GM12891 (cell line): ENCODE results near the gene SPDL1.

ENCODE experiments used
- DNase-seq: peaks from one replicate; pipeline ENCODE4 v3.0.0; 2011; ENCODE audit warnings: low spot score; ENCODE audit not compliant: insufficient read length
- FAIRE-seq: peaks from 2 replicates; lab custom pipeline; 2011; peaks lifted over from hg19 to GRCh38; lab: Jason Lieb, UNC
- PAX5 ChIP-seq: IDR thresholded peaks from 2 replicates; pipeline ENCODE4 v1.6.1; 2011; ENCODE audit warnings: low read length, moderate library complexity, mild to moderate bottlenecking; ENCODE audit not compliant: insufficient read depth, severe bottlenecking
- POLR2A ChIP-seq: IDR thresholded peaks from 2 replicates; pipeline ENCODE4 v1.6.1; 2011; ENCODE audit warnings: low read depth, low read length, control low read depth
- POLR2AphosphoS5 ChIP-seq: IDR thresholded peaks from 2 replicates; pipeline ENCODE4 v1.6.1; 2011; ENCODE audit warnings: low read depth, low read length, control low read depth
- POU2F2 ChIP-seq: IDR thresholded peaks from 2 replicates; pipeline ENCODE4 v1.6.1; 2011; ENCODE audit warnings: low read depth, mild to moderate bottlenecking, control low read depth, low read length, moderate library complexity
- SPI1 ChIP-seq: IDR thresholded peaks from 2 replicates; pipeline ENCODE4 v1.6.1; 2011; ENCODE audit warnings: low read depth, low read length, control low read depth
- TAF1 ChIP-seq: IDR thresholded peaks from 2 replicates; pipeline ENCODE4 v1.6.1; 2011; ENCODE audit warnings: low read depth, low read length, control low read depth

Gene SPDL1

GRCh38 chr5:169547508-169547907 lies 36.1 kb upstream of the SPDL1 start:
- no peak for FAIRE-seq
- no peak for DNase-seq
- TF ChIP-seq POLR2A (no peak), POLR2AphosphoS5 (no peak), PAX5 (no peak), TAF1 (no peak), SPI1 (no peak), POU2F2 (no peak)

GRCh38 chr5:169548315-169548714 lies 35.3 kb upstream of the SPDL1 start:
- TF ChIP-seq SPI1: no peak
- TF ChIP-seq POU2F2: no peak
- TF ChIP-seq POLR2AphosphoS5: no peak
- no peak for TF ChIP-seq PAX5
- TF ChIP-seq TAF1: no peak
- TF ChIP-seq POLR2A: no peak
- no peak for FAIRE-seq

DNA sequence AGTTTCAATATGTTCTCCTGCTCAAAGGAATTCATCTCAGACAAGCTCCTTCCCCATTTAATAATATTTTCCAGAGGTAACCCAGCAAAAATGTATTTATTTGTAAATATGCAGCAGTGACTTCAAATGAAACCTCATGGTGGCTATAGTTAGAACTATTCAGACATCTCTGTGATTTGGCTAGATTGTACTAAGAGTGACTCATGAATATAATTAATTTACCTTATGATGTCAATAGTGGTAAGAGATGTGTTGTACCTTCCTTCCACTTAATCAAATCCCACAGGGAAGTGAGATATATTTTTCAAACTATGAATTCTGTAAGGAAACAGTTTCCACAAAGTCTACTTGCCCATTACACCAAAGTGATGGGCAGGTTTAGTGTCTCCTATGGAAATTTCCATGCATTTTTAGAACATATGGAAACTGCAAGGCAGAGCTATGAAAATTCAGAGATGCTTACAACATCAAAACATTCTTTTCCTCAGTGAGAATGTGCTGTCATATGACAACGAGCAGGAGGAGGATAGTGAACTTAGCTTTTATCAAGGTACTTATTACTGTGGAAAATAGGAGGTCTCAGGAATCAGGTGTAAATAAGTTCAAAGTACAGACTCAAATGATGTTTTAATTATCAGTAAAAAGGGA lies 34.0 kb upstream of the SPDL1 start:
- FAIRE-seq: no peak

More at GRCh38 chr5:169548315-169548714, 35.3 kb upstream of the SPDL1 start:
- DNase-seq: no peak

DNA sequence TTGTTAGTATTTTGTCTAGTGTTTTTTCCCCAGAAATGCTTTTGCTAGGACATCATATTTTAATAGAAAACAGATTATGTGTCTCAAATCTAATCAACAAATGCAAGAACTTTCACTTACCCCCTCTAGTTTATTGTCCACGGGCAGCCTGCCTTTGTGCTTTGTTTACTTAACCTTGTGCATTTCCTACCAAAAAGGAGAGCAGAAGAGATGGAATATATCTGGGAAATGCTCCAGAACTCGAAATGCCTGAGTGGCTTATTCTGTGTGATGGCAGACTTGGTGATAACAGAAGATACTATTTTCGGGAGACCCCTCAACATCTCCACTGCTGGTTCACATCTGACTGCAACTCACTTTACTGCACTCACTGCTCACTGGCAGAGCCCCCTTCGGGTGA lies 33.3 kb upstream of the SPDL1 start:
- FAIRE-seq (no peak), DNase-seq (no peak)
- TF ChIP-seq POLR2AphosphoS5: no peak
- TF ChIP-seq POLR2A: no peak
- no peak for TF ChIP-seq SPI1
- TF ChIP-seq TAF1: no peak
- no peak for TF ChIP-seq PAX5
- TF ChIP-seq POU2F2: no peak

More for the DNA sequence above, 34.0 kb upstream of the SPDL1 start:
- no peak for DNase-seq
- no peak for TF ChIP-seq POLR2AphosphoS5
- no peak for TF ChIP-seq POLR2A
- no peak for TF ChIP-seq POU2F2
- no peak for TF ChIP-seq PAX5
- no peak for TF ChIP-seq SPI1
- no peak for TF ChIP-seq TAF1

GRCh38 chr5:169551146-169551545 lies 32.4 kb upstream of the SPDL1 start:
- no peak for FAIRE-seq

GRCh38 chr5:169551696-169552095 lies 31.9 kb upstream of the SPDL1 start:
- TF ChIP-seq PAX5 (no peak), TAF1 (no peak), POU2F2 (no peak), SPI1 (no peak), POLR2AphosphoS5 (no peak), POLR2A (no peak)
- DNase-seq (no peak), FAIRE-seq (no peak)

More at GRCh38 chr5:169551146-169551545, 32.4 kb upstream of the SPDL1 start:
- DNase-seq: no peak
- TF ChIP-seq PAX5 (no peak), POLR2AphosphoS5 (no peak), POU2F2 (no peak)

DNA sequence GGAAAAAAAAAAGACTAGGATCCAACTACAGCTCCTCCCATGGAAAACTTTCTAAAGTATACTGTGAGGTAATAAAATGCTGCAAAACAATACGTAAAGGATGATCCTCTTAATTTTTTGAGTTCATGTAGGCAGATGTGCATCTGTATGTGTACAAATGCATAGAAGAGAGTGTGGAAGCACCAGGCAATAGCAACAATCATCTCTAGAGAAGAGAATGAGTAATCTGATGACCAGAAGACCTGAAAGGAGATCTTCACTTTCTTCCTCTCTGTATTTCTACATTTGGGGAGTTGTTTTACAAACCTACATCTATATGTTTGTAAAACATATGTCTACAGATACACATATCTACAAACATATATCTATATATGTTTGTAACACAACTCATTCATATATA lies 29.3 kb upstream of the SPDL1 start:
- DNase-seq (no peak), FAIRE-seq (no peak)
- no peak for TF ChIP-seq POU2F2
- no peak for TF ChIP-seq PAX5
- TF ChIP-seq TAF1: no peak
- no peak for TF ChIP-seq SPI1
- TF ChIP-seq POLR2AphosphoS5: no peak
- no peak for TF ChIP-seq POLR2A

DNA sequence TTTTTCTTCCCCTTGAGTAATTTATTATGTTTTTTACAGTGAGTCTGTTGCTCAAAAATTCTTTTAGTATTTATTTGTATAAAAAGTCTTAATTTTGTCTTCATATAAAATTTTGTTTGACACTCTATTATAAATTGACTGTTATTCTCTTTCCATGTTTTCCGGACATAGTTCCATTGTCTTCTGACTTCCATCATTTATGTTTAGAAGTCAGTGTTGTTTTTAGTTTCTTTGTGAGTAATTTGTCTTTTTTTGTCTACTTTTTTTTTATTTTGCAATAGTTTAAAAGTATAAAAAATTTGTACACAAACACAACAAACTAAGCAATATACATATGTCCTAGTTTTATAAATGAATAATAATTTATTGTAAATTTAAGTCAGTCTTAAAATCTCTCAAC lies 25.7 kb upstream of the SPDL1 start:
- no peak for DNase-seq
- no peak for FAIRE-seq
- TF ChIP-seq POLR2A (no peak), POLR2AphosphoS5 (no peak), SPI1 (no peak), POU2F2 (no peak), TAF1 (no peak)

GRCh38 chr5:169561893-169562292 lies 21.7 kb upstream of the SPDL1 start:
- no peak for DNase-seq
- FAIRE-seq: no peak

DNA sequence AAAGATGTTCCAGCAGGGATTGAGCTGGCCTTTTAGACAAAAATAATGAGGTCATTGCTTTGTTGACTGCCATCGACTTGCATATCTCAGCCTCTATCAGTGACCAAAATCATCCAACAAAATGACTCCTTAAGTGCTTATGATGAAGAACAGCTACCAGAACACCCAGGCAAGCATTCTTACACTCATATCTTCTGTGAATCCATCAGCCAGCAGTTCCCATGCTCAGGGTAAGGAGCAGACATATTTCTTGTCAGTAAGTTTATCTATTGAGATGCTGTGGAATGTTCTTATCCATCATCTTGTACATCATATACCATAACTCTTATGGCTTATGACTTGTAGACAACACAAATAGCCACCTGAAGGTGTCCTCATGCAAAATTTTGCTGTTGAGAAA lies 20.2 kb upstream of the SPDL1 start:
- no peak for FAIRE-seq
- no peak for DNase-seq
- TF ChIP-seq TAF1 (no peak), POLR2A (no peak), PAX5 (no peak), SPI1 (no peak), POLR2AphosphoS5 (no peak)

More at GRCh38 chr5:169561893-169562292, 21.7 kb upstream of the SPDL1 start:
- TF ChIP-seq POLR2AphosphoS5: no peak
- TF ChIP-seq TAF1: no peak
- no peak for TF ChIP-seq POLR2A
- TF ChIP-seq SPI1: no peak
- TF ChIP-seq PAX5: no peak
- TF ChIP-seq POU2F2: no peak
